Stimulated activated CD8-positive, alpha-beta memory T cell treated with anti-CD3 and anti-CD28 coated beads, Interleukin-15, amount 100 ng/mL, for 4 hours (primary cell): ENCODE measurements around the gene FAM228A.
"Not testable (repeated sequence)": the region's sequence is repeated elsewhere in the genome, so short reads cannot be mapped to it uniquely, and the experiment has no call there.

Experiments
- DNase-seq, 2 donors: peaks; one replicate each; pipeline ENCODE4 v3.0.0-alpha.2; 2020; ENCODE audit warnings: low read depth in 2 of 2

The FAM228A gene

GRCh38 chr2:24174851-24175277, at the start of gene FAM228A:
Gene FAM228A (plus strand): TSS chr2:24175053. CDS start chr2:24175481, 428 bp downstream.
- no peak for DNase-seq

GRCh38 chr2:24125956-24126355, 48.9 kb upstream of the FAM228A start:
- no peak for DNase-seq

- DNase-seq = no peak
These were observed 42.3 kb upstream of the FAM228A start for GRCh38 chr2:24132543-24132942.

- DNase-seq = not testable (repeated sequence)
These were observed 34.5 kb upstream of the FAM228A start for GRCh38 chr2:24140305-24140704.

GRCh38 chr2:24147364-24147763, 27.5 kb upstream of the FAM228A start:
- DNase-seq = no peak

- no peak for DNase-seq
These were observed 22.2 kb upstream of the FAM228A start for GRCh38 chr2:24152413-24153197.

- no peak for DNase-seq
These were observed 21.4 kb upstream of the FAM228A start for GRCh38 chr2:24153478-24153877.

- DNase-seq = no peak
These were observed 16.7 kb upstream of the FAM228A start for GRCh38 chr2:24158131-24158530.

- DNase-seq = no peak
These were observed 15.1 kb upstream of the FAM228A start for GRCh38 chr2:24159708-24160107.

- DNase-seq = no peak
These were observed 14.1 kb upstream of the FAM228A start for GRCh38 chr2:24160761-24161160.

GRCh38 chr2:24162494-24162893, 12.4 kb upstream of the FAM228A start:
- no peak for DNase-seq

- DNase-seq = no peak
These were observed 11.7 kb upstream of the FAM228A start for GRCh38 chr2:24163186-24163585.

- no peak for DNase-seq
These were observed 11.3 kb upstream of the FAM228A start for GRCh38 chr2:24163601-24164000.

- peak in 1 of 2 donors; percentile 5 for DNase-seq
These were observed 10.4 kb upstream of the FAM228A start for GRCh38 chr2:24164416-24164973.

GRCh38 chr2:24169023-24169422, 5.8 kb upstream of the FAM228A start:
- DNase-seq = no peak

GRCh38 chr2:24175631-24176187, 856 bp downstream of the FAM228A start:
- no peak for DNase-seq

GRCh38 chr2:24176326-24176725, 1.5 kb downstream of the FAM228A start:
- DNase-seq = no peak

GRCh38 chr2:24179683-24180082, 4.8 kb downstream of the FAM228A start:
- no peak for DNase-seq

- DNase-seq = no peak
These were observed 7.0 kb downstream of the FAM228A start for GRCh38 chr2:24181849-24182248.

GRCh38 chr2:24182507-24182906, 7.7 kb downstream of the FAM228A start:
- DNase-seq = no peak

GRCh38 chr2:24183366-24184069, 8.7 kb downstream of the FAM228A start:
- DNase-seq = no peak

- DNase-seq = no peak
These were observed 14.7 kb downstream of the FAM228A start for GRCh38 chr2:24189551-24189950.
